GM18870 (cell line): ENCODE results near the gene CACNA1E.

Source experiments
- ATAC-seq: cut with Tn5 transposase; IDR thresholded peaks from one replicate; pipeline ENCODE4 v1.9.1; 2021; ENCODE audit warnings: moderate library complexity; ENCODE audit not compliant: unreplicated experiment

CACNA1E gene

GRCh38 chr1:181482521-181483284, 614 bp upstream of the CACNA1E start:
- no peak for ATAC-seq

GRCh38 chr1:181484821-181485220, 1.5 kb downstream of the CACNA1E start:
- no peak for ATAC-seq

GRCh38 chr1:181485287-181486097, 2.2 kb downstream of the CACNA1E start:
- ATAC-seq, result peak; percentile 38

- ATAC-seq, result no peak
Observed at GRCh38 chr1:181486098-181486420, 2.7 kb downstream of the CACNA1E start.

GRCh38 chr1:181488866-181489265, 5.5 kb downstream of the CACNA1E start:
- ATAC-seq, result no peak

GRCh38 chr1:181490276-181490675, 7.0 kb downstream of the CACNA1E start:
- no peak for ATAC-seq

GRCh38 chr1:181490740-181491712, 7.7 kb downstream of the CACNA1E start:
- no peak for ATAC-seq

GRCh38 chr1:181493166-181493565, 9.8 kb downstream of the CACNA1E start:
- no peak for ATAC-seq

GRCh38 chr1:181493885-181494284, 10.6 kb downstream of the CACNA1E start:
- no peak for ATAC-seq

- ATAC-seq, result no peak
Observed at GRCh38 chr1:181496759-181497158, 13.4 kb downstream of the CACNA1E start.

- ATAC-seq, result peak; percentile 57
Observed at GRCh38 chr1:181497870-181498269, 14.6 kb downstream of the CACNA1E start.

GRCh38 chr1:181499825-181500224, 16.5 kb downstream of the CACNA1E start:
- ATAC-seq, result no peak

- no peak for ATAC-seq
Observed at GRCh38 chr1:181500636-181501035, 17.3 kb downstream of the CACNA1E start.

- no peak for ATAC-seq
Observed at GRCh38 chr1:181501612-181502011, 18.3 kb downstream of the CACNA1E start.

- no peak for ATAC-seq
Observed at GRCh38 chr1:181503171-181503810, 20.0 kb downstream of the CACNA1E start.

- ATAC-seq, result peak; percentile 47
Observed at GRCh38 chr1:181504399-181504842, 21.1 kb downstream of the CACNA1E start.

- no peak for ATAC-seq
Observed at GRCh38 chr1:181506563-181507353, 23.4 kb downstream of the CACNA1E start.

GRCh38 chr1:181508486-181509165, 25.3 kb downstream of the CACNA1E start:
- ATAC-seq, result no peak

- no peak for ATAC-seq
Observed at GRCh38 chr1:181513786-181514297, 30.5 kb downstream of the CACNA1E start.
